SJSA1 (cell line): Measurements from ENCODE around the gene CNTNAP1. TPM values are rescaled to one million over a fixed set of nuclear protein-coding genes. Genes with fewer than 3 reads are reported as not detected.

Source experiments
- DNase-seq, 2 experiments: peaks; one replicate each; pipeline ENCODE4 v3.0.0-alpha.2; 2015 to 2020; ENCODE audit warnings: low spot score in 2 of 2, low read depth in 1 of 2
- H3K27ac ChIP-seq: fragments of 250-450 bp; sonication (Bioruptor Pico); 2 replicates; pipeline ENCODE4 v1.5.1; 2020; ENCODE audit warnings: mild to moderate bottlenecking, moderate library complexity
- H3K27me3 ChIP-seq: fragments of 250-450 bp; sonication (Bioruptor Pico); replicated peaks from 2 replicates; pipeline ENCODE4 v1.5.1; 2020; ENCODE audit warnings: mild to moderate bottlenecking, moderate library complexity
- H3K36me3 ChIP-seq: fragments of 250-450 bp; sonication (Bioruptor Pico); 2 replicates; pipeline ENCODE4 v1.5.1; 2020; ENCODE audit warnings: mild to moderate bottlenecking
- H3K4me1 ChIP-seq: fragments of 250-450 bp; sonication (Bioruptor Pico); replicated peaks from 2 replicates; pipeline ENCODE4 v1.6.1; 2021; ENCODE audit warnings: mild to moderate bottlenecking
- H3K4me3 ChIP-seq: fragments of 250-450 bp; sonication (Bioruptor Pico); 2 replicates; pipeline ENCODE4 v1.5.1; 2020; ENCODE audit warnings: mild to moderate bottlenecking
- H3K9me3 ChIP-seq: fragments of 250-450 bp; sonication (Bioruptor Pico); replicated peaks from 2 replicates; pipeline ENCODE4 v1.5.1; 2020; ENCODE audit warnings: mild to moderate bottlenecking
- total RNA-seq: library from RNA; depleted of rRNA; stranded (reverse); fragments of >200 nt; shearing (Covaris generic); gene quantifications from 2 replicates; pipeline ENCODE4 v1.2.3, GENCODE V29; 2014; rRNA removed

CNTNAP1 gene
- total RNA-seq, 1 experiment from 2014 or later, result 1.1 TPM

GRCh38 chr17:42748202-42748907 lies 66.0 kb downstream of the CNTNAP1 start:
- Histone ChIP-seq H3K4me3 (no peak overlapping the region), H3K27ac (no peak overlapping the region), H3K36me3 (no peaks in the 10 kb centered on the region), H3K27me3 (0 out of 2 replicates have a peak, but pooled peaks cover 2% of the 10 kb centered on the region), H3K4me1 (peaks cover 17% of the 10 kb centered on the region), H3K9me3 (no peaks in the 10 kb centered on the region; the same call in 1 of the 2 replicates)
- DNase-seq, result no peak

- 0 out of 2 replicates have a peak, but pooled peaks cover 2% of the 10 kb centered on the region for H3K27me3 ChIP-seq
- H3K36me3 ChIP-seq, result no peaks in the 10 kb centered on the region
- no peak overlapping the region for H3K27ac ChIP-seq
- DNase-seq, result peak in 1 of 2 experiments; percentile 24
- no peak overlapping the region for H3K4me3 ChIP-seq
- no peaks in the 10 kb centered on the region; the same call in 1 of the 2 replicates for H3K9me3 ChIP-seq
- H3K4me1 ChIP-seq, result peaks cover 14% of the 10 kb centered on the region
These were observed 66.8 kb downstream of the CNTNAP1 start for GRCh38 chr17:42748908-42749798.

Other genes with a start within 250 kb of the CNTNAP1 start
- gene ATP6V0A1, start 223.7 kb upstream of the CNTNAP1 start, total RNA-seq, result 11.8 and 14.8 TPM in 2 replicates
- 16.2 and 26.8 TPM in 2 replicates for gene NAGLU, start 146.3 kb upstream of the CNTNAP1 start, total RNA-seq
- 0.13 and 1.5 TPM in 2 replicates for gene HSD17B1, start 129.6 kb upstream of the CNTNAP1 start, total RNA-seq
- gene COASY, start 120.4 kb upstream of the CNTNAP1 start, total RNA-seq, result 10.2 and 15.4 TPM in 2 replicates
- gene MLX, start 115.4 kb upstream of the CNTNAP1 start, total RNA-seq, result 20.1 and 35.0 TPM in 2 replicates
- 18.4 and 22.3 TPM in 2 replicates for gene PSMC3IP, start 104.8 kb upstream of the CNTNAP1 start, total RNA-seq
- gene RETREG3, start 73.2 kb upstream of the CNTNAP1 start, total RNA-seq, result 27.0 and 30.4 TPM in 2 replicates
- 45.5 and 81.4 TPM in 2 replicates for gene TUBG1, start 72.8 kb upstream of the CNTNAP1 start, total RNA-seq
- 0.92 and 3.5 TPM in 2 replicates for gene TUBG2, start 23.2 kb upstream of the CNTNAP1 start, total RNA-seq
- 3.8 and 8.8 TPM in 2 replicates for gene PLEKHH3, start 5.5 kb upstream of the CNTNAP1 start, total RNA-seq
- gene CCR10, start 688 bp upstream of the CNTNAP1 start, total RNA-seq, result not detected in 2 replicates
- 5.2 and 16.3 TPM in 2 replicates for gene EZH1, start 62.5 kb downstream of the CNTNAP1 start, total RNA-seq
- gene RAMP2, start 78.7 kb downstream of the CNTNAP1 start, total RNA-seq, result not detected in 2 replicates
- 57.2 and 101 TPM in 2 replicates for gene VPS25, start 90.9 kb downstream of the CNTNAP1 start, total RNA-seq
- 0.25 TPM in 1 of 2 replicates, not detected in the other for gene WNK4, start 98.1 kb downstream of the CNTNAP1 start, total RNA-seq
- 85.0 and 110 TPM in 2 replicates for gene COA3, start 116.2 kb downstream of the CNTNAP1 start, total RNA-seq
- gene CNTD1, start 116.3 kb downstream of the CNTNAP1 start, total RNA-seq, result 0.18 TPM in 1 of 2 replicates, not detected in the other
- gene BECN1, start 141.8 kb downstream of the CNTNAP1 start, total RNA-seq, result 69.9 and 87.8 TPM in 2 replicates
- gene PSME3, start 150.9 kb downstream of the CNTNAP1 start, total RNA-seq, result 109 and 122 TPM in 2 replicates
- 0.42 TPM in 1 of 2 replicates, not detected in the other for gene AOC2, start 162.0 kb downstream of the CNTNAP1 start, total RNA-seq
- gene AOC3, start 168.7 kb downstream of the CNTNAP1 start, total RNA-seq, result not detected in 2 replicates
- not detected in 2 replicates for gene G6PC1, start 218.3 kb downstream of the CNTNAP1 start, total RNA-seq